NCI-H128 (cell line): Measurements from ENCODE around the gene MLIP.

ENCODE experiments used
- DNase-seq: peaks from one replicate; lab custom pipeline; 2025; ENCODE audit not compliant: unreplicated experiment; lab: John Stamatoyannopoulos, UW

The MLIP gene

GRCh38 chr6:54094786-54095185 is 16.5 kb upstream of the MLIP start:
- DNase-seq: no peak

DNA sequence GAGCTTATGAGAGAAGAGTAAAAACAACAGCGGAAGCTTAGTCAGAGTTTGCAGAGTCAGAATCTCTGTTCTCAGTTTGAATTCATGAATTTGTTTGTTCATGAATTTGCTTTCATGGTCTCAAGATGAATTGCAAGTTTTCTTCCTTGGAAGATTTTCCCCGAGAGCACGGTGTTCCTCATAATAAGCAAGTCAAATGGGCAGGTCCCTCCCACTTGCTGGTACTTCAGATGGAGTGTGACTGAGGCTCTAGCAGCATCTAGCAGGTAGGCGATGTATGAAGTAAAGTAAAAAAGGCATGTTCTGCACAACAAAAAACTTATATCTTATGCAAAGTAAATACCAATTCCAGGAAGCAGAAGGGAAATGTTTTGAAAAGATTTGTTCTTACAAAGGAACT is 15.5 kb upstream of the MLIP start:
- DNase-seq: no peak

GRCh38 chr6:54096811-54097210 is 14.4 kb upstream of the MLIP start:
- DNase-seq: no peak

DNA sequence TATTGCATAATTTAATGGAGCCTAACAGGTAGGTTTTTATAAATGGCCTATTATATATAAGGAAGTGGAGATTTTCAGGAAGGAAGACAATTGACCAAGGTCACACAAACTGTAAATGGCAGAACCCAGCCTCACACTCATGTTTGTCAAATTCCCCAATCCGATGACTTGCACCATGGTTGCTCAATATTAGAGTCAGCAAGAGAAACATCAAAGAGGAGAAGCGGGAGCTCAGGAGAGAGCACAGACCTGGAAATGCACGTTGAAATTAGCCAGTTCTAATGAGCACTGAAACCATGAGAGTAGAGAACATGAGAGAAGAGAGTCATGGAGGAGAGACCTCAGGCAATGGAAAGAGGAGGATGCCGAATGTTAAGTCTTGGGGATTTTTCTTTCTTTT is 13.5 kb upstream of the MLIP start:
- DNase-seq: no peak

DNA sequence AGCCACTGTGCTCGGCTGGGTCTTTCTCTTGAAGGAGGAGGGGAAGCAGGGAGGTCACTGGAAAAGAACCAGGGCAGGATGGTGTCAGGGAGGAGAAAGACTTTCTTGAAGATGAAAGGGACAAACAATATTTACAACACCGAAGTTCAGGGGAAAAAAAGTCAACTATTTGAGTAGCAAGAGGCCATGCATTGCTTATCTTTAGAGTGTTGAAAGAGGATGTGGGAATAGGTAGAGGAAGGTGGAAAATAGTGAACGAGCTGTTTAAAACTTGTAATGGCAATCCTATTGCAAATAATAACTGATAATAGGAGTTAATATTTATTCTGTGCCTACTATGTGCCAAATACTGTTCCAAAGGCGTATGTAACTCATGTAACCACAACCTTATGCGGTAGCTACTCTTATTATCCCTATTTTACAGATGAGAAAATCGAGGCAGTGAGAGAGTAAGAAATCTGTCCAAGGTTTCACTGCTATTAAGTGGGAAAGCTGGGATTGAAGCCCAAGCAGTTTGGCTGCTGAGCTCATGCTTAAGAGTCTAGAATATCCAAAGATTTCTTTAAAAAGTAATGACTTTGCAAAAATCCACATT is 12.7 kb upstream of the MLIP start:
- DNase-seq: no peak

- DNase-seq: no peak
Measured at GRCh38 chr6:54099225-54099624, 12.0 kb upstream of the MLIP start.

- DNase-seq: no peak
Measured at GRCh38 chr6:54100411-54101006, 10.7 kb upstream of the MLIP start.

GRCh38 chr6:54102238-54102637 is 9.0 kb upstream of the MLIP start:
- DNase-seq: no peak

DNA sequence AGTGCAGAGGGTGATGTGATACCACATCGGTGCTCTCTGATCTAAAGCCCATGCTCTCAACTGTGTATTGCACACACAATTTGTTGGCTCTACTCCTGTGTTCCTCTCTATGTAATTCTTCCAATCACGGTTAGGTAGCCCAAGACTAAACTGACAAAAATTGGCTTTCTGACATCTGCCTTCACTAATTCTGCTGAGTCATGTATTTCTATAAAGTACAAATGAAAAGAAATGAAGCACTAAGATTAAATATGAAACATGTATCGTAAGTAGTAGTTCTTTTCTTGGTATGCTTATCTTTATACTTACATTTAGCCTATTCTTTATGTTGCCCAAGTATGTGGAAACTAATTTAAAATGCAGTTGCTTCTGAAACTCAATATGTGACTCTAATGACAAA is 7.7 kb upstream of the MLIP start:
- DNase-seq: no peak

DNA sequence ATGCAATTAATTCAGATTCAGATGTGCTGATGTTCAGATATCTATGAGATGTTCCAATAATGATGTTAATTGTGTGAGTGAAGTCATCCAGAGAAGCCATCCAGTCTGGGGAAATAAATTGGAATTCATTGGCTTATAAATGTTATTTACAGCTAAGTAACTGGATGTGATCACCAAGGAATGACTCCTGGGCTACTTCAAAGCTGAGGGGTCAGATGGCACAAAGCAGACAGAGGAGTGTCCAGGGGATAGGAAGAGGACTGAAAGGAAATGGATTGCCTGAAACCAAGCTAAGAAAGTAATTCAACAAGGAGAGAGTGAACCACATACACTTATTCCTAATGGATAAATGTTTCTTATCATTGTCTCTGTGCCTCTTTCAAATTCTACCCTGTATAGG is 4.5 kb upstream of the MLIP start:
- DNase-seq: no peak

GRCh38 chr6:54107470-54108090 is 3.7 kb upstream of the MLIP start:
- DNase-seq: no peak

DNA sequence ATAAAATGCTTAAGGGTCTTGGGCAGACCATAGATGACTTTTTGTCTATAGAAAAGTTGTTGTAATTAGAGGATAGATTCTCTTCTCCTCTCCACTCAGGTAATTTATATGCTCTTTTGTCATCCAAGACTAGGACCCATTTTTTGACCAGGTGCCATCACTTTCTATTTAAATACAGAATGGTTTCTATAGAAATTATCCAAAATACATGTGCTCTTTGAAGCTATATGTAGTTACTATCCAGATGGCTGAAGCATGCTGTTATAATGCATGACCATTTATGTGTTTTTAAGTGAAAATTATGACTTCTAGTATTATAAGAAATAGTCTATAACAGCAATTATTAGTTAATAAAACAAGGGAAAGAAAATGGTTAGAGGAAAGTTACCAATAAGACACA is 3.0 kb upstream of the MLIP start:
- DNase-seq: no peak

GRCh38 chr6:54109586-54109985 is 1.7 kb upstream of the MLIP start:
- DNase-seq: no peak

- no peak for DNase-seq
Measured at GRCh38 chr6:54112151-54112650, 958 bp downstream of the MLIP start.

DNA sequence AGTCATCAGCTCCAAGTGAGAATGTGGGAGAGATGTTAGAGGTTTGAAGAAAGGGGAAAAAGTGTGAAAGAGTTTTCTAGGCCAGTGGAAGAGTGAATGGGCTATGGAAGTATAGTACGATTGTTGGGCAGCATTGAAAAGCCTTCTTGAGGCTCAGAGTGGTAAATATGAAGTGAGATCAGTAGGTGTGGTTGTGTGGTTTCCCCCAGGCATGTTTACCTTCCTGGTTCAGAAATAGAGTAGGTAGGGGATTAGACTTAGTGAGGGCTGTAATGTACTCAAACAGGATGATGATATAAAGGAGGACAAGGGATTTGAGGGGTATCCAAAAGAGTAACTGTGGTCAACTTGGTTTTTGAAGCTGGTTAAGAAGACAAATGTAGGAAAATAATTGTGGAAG is 3.7 kb downstream of the MLIP start:
- DNase-seq: no peak

DNA sequence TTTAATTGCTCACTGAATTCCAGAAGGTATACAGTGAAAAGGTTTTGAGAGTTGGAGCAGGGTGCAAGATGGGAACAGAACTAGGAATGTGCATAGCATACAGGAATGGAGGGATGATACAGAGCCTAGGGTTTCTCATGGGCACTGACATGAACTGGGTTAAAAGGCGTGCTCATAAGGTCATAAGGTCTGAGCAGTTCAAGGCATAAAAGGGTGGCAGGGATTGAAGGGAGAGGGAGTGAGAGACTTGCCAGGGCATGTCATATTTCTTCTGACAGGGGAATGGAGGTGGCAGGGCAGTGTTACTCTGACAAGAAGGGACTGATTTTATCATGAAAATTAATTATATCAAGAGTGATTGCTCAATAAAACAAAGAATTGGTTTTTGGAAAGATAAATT is 4.7 kb downstream of the MLIP start:
- no peak for DNase-seq

DNA sequence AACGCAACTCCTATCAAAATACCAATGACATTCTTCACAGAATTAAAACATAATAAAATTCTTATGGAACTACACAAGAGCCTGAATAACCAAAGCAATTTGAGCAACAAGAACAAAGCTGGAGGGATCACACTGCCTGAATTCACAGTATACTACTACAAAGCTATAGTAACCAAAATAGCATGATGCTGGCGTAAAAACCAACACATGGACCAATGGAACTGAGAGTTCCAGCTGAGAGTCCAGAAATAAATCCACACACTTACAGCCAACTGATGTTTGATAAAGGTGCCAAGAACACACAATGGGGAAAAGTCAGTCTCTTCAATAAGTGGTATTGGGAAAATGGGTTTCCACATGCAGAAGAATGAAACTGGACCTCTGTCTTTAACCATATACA is 6.9 kb downstream of the MLIP start:
- DNase-seq: no peak

- DNase-seq: no peak
Measured at GRCh38 chr6:54125493-54125892, 14.2 kb downstream of the MLIP start.

DNA sequence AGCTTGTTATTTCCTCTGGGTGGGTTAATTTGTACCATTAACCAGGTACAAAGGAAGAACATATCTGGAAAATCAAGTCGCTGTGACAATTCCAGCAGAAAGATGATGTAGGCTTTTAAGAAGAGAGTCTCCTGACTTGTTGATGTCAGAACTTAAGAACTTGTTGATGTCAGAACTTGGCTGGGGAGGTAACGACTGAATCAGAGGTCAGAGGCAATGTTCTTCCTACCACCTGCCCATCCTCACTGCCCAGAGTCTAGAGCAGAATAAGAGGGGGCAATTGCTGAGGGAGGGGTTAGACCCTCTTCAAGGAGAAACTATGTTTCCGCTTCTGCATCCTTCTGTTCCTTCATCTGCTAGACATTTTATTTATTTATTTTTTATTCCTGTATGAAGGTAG is 18.9 kb downstream of the MLIP start:
- no peak for DNase-seq

DNA sequence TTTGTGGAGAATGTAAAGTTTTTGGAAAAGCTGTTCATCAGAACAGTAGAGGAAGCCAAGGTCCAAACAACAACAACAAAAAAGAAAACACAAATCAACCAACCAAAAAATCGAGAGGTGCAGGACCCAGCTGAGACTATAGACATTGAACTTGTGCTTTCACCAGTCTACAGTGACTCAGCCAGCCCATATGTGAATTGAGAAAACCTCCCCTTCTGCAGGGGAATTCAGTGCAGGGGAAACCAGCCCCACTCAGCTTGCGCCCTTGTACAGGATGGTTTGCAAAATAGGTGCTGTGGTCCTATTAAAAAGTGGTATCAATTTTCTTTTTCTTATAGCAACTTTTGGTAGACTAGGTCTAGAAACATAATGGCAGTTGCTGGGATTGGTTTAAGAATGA is 21.3 kb downstream of the MLIP start:
- no peak for DNase-seq

DNA sequence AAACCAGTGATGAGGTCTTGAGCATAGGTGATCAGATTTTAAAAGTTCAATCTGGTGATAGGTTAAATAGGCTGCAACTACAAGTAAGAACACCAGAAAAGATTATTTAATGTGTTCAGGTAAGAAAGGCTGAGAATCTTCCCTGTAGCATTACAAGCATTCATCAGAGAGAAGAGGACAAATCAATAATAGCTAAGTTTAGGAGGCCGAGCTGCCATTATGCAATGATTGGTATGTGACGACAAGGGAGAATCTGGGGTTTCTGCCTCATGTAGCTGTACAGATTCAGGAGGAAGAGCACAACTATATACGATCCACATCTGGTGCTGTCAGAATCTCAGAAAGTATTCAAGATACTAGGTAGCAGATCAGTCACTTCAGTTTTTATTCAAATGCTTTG is 21.9 kb downstream of the MLIP start:
- no peak for DNase-seq

- no peak for DNase-seq
Measured at GRCh38 chr6:54134935-54135334, 23.7 kb downstream of the MLIP start.
